HG02870 (cell line): ENCODE measurements around the gene RGS5.

Experiments used
- ATAC-seq: cut with Tn5 transposase; IDR thresholded peaks from one replicate; pipeline ENCODE4 v1.9.1; 2021; ENCODE audit warnings: mild to moderate bottlenecking, moderate library complexity; ENCODE audit not compliant: unreplicated experiment

Gene RGS5

DNA sequence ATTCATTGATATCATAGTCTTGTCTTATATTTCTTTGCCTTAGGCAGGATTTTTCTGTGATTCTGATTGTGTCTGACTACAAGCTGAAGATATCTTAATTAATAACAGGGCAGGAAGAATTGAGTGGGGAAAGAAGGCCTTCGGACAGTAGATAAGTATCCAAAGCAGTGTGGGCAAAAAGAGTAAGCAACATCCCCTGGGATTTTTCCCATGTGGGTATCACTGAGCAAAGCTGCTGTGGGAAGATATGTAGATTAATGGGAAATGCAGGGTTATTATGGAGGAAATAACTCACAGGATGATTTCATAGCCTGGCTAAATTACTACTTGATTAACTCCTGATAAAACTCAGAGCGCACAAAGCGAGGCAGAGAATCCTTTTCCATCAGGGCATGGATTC, 55.7 kb downstream of the RGS5 start:
- no peak for ATAC-seq

DNA sequence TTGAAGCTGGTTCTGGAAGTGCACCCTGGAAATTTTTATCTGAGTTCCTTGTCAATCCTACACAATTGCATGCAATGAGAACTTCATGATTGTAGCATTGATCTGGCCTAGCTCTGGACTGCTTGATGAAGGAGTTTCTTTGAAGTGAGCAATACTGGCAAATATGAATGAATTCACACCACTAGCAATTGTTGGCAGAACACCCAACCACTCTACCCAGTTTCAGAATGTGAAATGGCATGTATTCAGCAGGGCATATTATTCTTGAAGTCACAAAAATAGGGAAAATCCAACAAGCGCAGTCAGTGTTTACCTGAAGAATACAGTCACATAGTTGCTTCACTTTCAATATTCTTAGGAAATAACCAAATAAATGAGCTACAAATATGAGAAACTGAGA, 57.3 kb downstream of the RGS5 start:
- no peak for ATAC-seq

DNA sequence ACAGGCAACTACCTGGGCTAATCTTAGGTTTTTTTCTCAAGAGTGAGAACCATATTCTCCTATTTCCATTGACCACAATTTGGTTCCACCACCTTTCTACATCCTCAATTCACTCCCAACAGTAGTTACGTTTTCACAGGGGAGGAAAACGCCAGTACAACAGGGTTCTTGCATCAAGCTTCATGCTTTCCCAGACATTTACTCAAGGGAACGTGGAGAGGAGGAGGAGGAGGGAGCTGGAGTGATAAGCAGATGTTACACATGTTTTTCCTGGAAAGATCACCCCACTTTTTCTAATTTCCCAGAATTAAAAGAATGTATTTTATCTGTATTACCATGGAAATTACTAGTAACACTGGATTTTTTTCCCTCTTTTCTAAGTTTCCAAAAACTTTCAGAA, 58.3 kb downstream of the RGS5 start:
- no peak for ATAC-seq

DNA sequence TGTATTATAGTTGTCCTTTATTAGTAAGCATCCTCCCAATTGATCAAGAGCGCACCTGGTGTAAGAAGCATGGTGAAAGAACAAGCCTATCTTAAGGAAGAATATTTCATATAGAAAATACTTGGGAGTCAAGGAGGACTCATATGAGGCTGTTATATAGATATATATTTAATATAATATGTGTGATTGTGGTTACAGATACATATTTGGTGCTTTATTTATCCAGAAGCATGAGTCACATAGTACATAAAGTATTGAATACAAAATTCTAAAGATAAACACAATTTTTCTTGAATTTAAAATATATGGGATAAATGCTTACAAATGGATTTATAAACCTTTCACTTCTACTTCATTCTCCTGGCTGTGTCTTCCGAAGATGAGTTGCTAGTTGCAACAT, 60.6 kb downstream of the RGS5 start:
- no peak for ATAC-seq

DNA sequence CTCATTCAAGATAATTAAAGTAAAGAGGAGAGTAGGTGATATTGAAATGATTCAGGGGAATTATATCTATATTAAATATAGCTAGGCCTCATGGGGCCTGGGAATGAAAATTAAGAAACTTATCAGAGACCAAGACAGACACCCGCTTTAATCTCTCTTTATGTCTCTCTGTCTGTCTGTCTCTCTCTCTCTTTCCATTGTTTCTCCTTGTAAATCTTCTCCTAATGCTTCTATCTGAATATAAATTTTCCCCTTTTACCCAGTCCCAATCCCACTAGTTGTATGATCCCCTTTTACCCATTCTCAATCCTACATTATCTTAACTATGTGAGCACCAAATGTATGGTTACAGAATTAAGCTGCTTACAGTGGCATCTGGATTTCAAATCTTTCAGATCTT, 61.2 kb downstream of the RGS5 start:
- ATAC-seq, result no peak

DNA sequence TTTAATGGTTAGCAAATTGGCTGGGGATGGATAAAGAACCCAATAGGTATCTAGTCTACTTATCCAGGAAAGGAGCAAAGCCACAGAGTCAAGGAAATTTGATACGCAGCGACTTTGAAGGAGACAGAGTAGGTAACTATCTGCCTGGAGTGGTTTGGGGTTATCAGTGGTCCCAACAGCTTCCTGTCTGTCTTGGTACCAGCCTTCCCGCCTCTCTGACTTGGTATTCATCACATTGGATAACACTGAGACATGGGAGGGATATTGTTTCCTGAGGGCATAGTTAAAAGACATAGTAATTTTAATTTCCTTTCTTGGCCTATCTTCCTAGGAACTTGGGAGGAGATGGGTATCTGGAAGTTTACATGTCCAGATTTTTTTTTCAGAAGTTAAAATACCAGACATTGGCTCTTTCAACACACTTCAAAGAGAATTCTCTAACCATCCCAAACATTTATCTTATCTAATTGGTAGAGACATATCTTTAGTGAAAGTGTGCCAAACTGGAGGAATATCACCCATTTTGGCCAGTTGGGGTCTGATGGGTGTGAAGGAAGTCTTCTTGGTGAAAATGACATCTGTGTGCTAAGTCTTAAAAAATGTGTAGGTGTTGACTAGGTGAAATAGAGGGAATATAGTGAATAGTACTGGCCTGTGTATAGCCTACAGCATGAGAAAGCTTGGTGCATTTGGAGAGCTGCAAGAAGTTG, 65.0 kb downstream of the RGS5 start:
- no peak for ATAC-seq

DNA sequence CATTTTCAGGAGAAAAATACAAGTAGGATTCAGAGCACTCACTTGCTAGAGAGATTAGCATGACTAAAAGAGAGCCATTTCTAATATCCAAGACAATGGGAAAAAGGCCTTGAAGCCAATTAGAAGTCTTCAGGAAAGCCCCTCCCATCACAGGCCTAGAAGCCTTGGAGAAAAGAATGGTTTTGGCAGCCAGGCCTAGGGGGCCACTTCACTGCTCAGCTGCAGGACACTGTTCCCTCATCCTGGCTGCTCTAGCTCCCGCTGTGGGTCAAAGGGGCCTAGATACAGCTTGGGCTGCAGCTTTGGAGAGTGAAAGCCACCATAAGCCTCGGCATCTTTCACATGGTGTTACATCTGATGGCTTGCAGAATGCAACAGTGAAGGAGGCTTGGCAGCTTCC, 70.7 kb downstream of the RGS5 start:
- ATAC-seq, result no peak

DNA sequence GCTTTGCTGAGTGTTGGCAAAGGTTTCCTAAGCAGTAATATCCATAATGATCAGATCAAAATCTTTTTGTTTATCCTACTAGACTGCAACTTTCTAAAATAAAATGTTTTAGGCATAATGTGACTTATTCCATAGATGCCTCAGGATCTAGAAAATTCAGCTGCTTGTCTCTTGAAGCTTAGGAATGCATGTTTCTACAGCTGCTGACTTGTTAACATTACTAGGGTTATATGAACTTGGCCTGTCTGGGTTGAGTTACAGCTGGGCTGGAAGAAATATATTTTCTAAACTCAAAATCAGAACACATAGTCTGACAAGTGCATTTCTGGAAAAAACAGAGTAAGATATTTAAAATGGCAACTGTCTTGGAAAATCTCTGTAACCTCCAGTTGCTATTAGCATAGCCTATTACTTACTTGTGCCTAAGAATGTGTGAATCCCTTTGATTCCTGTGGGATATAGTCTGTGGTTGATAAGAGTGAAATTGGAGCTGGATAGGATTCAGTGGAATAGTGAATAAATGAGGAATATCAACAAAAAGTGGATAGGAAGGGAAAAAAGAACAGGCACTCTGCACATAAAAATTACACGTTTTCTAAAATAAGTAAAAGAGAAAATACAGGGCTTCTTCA, 72.4 kb downstream of the RGS5 start:
- no peak for ATAC-seq

DNA sequence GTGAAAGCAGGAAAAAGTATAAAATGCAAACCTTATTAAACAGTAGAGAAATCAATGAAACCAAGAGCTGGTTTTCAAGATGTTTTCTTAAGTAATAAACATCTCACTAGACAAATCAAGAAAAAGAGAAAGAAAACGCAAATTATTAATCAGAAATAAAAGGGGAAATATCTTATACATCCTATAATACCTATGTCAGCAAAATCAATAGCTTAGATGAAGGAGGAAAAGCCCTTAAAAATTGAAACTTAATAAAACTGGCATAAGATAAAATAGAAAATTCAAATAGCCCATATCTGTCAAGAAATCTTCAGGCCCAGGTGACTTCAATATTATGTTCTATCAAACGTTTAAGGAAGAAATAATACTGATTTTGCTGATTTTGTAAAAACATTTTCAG, 74.4 kb downstream of the RGS5 start:
- no peak for ATAC-seq

DNA sequence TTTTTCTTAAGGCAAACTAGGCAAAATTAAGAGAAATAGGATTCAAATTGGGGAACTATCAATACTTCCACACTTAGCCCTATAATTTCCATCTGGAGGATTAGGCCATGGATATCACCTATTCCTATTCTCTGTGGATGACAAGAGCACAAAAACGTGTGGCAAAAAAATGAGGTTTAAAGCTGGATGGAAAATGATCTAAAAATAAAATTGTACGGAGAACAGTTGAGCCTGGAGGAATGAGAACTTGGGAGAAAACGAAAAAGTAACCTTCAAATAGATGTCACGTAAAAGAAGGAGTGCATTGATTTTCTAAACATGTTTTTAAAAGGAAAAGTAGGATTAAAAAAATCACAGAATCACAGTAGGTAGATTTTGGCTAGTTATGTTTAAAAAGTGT, 77.9 kb downstream of the RGS5 start:
- ATAC-seq, result no peak

DNA sequence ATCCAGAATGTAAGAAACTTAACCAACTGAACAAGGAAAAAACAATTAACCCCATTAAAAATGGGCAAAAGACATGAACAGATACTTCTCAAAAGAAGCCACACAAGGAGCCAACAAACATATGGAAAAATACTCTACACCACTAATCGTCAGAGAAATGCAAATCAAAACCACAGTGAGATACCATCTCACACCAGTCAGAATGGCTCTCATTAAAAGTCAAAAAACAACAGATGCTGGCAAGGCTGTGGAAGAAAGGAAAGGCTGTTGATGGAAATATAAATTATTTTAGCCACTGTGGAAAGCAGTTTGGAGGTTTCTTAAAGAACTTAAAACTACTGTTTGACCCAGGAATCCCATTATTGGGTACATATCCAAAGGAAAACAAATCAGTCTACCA, 82.3 kb downstream of the RGS5 start:
- ATAC-seq, result no peak

DNA sequence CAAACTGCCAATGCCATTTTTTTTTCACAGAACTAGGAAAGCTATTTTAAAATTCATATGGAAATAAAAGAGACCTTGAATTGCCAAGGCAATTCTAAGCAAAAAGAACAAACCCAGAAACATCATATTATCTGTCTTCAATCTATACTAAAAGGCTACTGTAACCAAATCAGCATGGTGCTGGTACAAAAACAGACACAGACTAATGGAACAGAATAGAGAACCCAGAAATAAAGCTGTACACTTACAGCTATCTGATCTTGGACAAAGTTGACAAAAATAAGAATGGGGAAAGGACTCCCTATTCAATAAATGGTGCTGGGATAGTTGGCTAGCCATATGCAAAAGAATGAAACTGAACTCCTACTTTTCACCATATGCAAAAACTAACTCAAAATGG, 83.0 kb downstream of the RGS5 start:
- ATAC-seq, result no peak

DNA sequence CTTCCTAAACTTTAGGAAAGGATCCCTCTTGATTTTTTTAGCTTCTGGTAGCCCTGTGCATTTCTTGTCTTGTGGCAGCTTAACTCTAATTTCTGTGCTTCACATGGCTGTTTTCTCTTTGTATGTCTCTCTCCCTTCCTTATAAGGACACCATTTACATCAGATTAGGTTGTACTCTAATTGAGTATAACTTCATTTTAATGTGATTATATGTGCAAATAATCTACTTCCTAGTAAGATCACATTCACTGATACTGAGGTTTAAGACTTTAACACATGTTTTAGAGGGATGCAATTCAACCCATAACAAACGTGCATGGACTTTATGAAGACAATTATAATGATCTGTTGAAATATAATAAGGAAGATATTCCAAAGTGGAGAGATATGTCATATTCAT, 86.8 kb downstream of the RGS5 start:
- no peak for ATAC-seq

DNA sequence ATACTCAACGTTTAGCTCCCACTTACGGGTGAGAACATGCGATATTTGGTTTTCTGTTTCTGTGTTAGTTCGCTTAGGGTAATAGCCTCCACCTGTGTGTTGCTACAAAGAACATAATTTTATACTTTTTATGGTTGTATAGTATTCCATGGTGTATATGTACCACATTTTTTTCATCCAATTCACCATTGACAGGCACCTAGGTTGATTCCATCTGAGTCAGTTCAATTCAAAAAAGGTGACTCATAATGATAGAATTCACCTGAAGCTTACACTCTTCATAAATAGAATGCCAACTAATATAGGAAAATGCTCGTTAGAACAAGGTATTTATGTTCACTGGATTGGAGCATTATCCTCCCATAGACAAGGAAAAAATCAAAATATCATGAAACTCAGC, 95.1 kb downstream of the RGS5 start:
- no peak for ATAC-seq

DNA sequence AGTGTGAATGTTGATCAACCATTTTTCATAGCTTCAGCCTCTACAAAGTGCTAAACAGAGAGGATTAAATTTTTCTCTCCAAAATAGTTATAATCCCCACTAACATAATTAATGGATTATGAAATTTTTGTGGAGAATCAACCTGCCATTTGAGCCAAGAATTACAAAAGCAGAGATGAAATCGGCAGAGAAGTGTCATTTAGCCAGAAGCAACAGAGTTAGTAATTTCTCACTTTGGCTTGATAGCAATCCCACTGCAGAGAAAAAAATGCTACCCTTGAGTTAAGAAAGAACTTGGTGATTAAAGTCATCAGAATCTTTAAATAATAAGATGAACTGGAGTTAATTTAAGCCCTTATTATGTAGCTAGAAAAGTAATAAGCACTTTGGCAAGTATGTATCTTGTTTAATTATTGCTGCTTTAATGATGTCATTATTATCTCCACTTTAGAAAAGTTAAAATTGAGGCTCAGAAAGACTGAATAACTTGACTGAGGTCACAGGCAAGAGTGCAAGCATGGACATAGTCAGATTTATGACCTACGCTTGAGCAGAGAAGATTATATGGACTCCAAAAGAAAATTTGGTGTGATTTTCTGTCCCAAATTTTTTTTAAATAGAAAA, 96.2 kb downstream of the RGS5 start:
- ATAC-seq, result no peak

DNA sequence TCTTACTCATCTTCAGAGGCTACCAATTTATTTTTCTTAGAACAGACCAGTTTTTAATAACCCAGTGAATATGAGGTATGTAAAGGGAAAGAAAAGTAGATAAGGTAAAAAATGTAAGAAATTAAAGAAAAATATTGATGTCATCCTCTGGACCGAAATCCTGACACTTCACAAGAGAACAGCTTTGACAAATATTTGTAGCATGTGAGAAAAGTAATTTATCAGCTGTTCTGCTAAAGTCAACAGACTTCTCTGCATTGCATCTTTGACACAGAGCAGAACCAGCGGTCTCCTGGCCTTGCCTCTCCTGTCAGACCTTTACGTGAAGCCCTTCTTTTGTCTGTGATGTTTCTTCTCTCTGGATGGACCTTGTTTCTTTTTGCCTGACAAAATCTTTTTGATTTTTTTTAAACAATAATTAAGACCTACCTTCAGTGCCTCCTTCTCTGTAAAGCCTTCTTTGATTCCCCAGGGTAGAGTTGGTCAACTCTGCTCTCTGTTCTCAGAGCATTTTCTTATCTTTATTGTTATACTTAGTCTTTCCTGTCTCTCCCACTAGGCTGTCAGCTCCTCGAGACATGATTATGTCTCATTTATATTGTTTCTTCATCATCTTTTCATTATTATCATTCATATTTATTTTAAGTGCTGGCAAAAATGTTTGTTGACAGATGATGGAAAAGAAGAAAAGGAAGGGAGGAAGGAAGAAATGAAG, 98.2 kb downstream of the RGS5 start:
- no peak for ATAC-seq

DNA sequence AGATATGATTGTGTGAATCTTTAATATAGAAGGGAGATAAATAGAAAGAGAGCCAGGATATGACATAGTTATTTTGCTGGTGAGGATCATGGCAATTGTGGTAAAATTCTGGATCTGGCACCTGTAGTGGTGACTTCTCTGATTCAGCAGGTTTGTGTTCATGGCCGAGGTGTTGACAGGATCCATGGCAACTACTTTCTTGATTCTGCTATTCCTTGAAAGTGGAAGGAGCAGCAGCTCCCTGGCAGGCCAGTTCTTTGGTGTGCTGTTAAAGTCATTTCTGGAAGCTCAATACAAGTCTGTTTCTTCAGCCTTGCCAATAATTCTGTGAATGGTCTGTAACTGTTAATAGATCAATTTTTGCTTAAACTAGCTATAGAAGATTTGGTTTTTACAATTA, 100.1 kb downstream of the RGS5 start:
- no peak for ATAC-seq

DNA sequence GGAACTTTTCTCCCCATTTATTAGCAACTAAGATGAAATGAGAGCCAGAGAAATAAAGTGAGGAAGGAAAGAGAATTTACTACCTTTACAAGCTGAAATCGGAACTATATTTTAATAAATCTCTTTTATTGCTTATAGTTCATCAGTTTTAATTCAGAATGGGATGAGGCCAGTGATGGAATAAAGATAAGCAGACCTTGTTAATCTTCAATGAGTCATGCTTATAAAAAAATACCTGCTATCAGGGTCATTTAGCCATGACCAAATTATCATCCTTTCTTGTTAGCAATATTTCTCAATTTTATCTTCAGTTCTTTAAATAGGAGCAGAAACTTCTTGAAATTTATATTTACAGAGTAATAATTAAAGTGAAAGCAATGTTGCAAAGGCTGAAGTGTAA, 107.5 kb downstream of the RGS5 start:
- ATAC-seq, result no peak

DNA sequence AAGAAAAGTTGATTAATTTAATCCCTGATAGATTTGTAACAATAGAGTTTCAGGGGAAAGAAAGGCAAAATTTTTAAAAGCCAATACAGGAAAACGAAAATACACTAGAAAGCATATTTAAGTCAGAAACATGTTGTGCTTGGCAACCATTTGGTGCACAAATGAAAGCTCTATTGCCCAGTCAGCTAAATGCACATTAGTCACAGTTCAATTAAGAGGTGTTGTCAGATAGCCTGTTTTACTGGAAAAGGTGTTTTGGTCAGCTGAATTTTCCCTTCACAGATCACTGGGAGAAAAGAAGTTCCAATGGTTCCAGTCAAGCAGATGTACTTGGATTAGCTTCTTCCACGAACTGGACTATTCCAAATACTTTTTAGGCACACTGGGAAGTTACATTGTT, 108.1 kb downstream of the RGS5 start:
- ATAC-seq, result no peak

DNA sequence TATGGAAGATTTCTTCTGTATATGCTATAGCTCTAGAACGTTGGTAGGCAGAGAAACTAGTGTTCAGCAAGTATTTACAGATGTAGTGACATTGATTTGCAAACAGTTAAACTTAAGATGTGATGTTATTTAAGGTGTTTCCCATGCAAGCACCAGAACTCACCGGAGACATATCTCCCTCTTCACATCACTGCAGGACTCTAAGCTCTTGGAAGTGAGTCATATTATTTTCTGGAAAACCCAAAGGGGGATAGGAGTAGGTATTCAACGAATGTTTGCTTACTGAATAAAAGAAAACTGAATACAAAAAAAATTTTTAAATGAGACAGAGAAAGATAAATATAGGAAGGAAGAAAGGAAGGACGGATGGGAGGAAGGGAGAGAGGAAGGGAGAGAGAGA, 108.5 kb downstream of the RGS5 start:
- ATAC-seq, result no peak

DNA sequence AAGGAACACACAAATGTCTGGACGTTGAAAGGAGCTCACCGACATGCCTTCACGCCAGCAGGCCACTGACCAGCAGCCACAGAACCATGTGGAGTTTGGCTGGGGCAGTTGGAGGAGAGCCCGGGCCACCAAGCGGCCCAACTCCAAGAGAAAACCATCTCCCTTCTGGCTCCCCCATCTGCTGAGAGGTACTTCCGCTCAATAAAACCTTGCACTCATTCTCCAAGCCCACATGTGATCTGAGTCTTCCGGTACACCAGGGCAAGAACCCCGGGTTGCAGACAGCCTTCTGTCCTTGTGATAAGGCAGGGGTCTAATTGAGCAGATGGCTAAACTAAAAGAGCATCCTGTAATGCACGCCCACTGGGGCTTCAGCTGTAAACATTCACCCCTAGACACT, 109.1 kb downstream of the RGS5 start:
- no peak for ATAC-seq

DNA sequence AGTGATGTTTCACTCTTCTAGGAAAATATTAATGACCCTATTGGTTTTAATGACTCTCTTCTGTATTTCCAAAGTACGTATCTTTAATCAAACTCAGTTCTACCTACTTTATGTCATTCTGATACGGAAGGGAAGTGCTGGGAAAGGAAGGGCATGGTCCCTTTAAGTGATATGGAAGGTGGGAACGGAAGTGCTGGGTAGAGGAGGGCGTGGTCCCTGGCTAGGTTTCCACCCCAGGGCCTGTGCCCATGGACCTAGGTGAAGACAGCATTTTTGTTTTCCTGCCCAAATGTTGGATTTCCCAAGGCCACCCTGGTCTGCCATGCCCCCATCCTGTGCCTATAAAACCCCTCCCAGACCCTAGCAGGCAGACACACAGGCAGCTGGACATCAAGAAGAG, 109.5 kb downstream of the RGS5 start:
- no peak for ATAC-seq
